A673 (cell line): ENCODE data around the gene GALNT7. TPM values are rescaled to one million over a fixed set of nuclear protein-coding genes. Genes with fewer than 3 reads are reported as not detected.

Source experiments
- BruUV-seq: library from RNA; stranded (reverse); fragments of 400-500 nt; replicated peaks from 2 replicates; lab custom pipeline; 2021; lab: Mats Ljungman, UMichigan
- CTCF ChIA-PET: fragments of 300-600 bp; sonication (Branson Sonifier 250); formaldehyde crosslinking; loops from one replicate; lab custom pipeline; 2022; ENCODE audit warnings: antibody characterized with exemption; lab: Charles Lee
- POLR2A ChIA-PET: fragments of 300-600 bp; sonication (Branson Sonifier 250); formaldehyde crosslinking; loops from one replicate; lab custom pipeline; 2022; ENCODE audit warnings: antibody characterized with exemption; ENCODE audit not compliant: low non-redundant PET; lab: Charles Lee
- DNase-seq: peaks from one replicate; pipeline ENCODE4 v3.0.0-alpha.2; 2015; ENCODE audit warnings: low spot score
- H3K27ac ChIP-seq: fragments of 200-600 bp; sonication (generic); 2 replicates; pipeline ENCODE4 v1.5.1; 2016; ENCODE audit warnings: mixed run types, low read depth, mild to moderate bottlenecking, mixed read lengths, antibody characterized with exemption, low read length; ENCODE audit not compliant: poor library complexity, severe bottlenecking
- H3K27me3 ChIP-seq: fragments of 200-600 bp; sonication (generic); replicated peaks from 2 replicates; pipeline ENCODE4 v1.6.1; 2017; ENCODE audit warnings: mixed run types, low read depth, mild to moderate bottlenecking, mixed read lengths, antibody characterized with exemption, low read length; ENCODE audit not compliant: insufficient read depth, poor library complexity
- H3K36me3 ChIP-seq: fragments of 200-600 bp; sonication (generic); 2 replicates; pipeline ENCODE4 v1.6.1; 2016; ENCODE audit warnings: mixed run types, mild to moderate bottlenecking, mixed read lengths, antibody characterized with exemption, low read length; ENCODE audit not compliant: insufficient read depth, poor library complexity, severe bottlenecking
- H3K4me1 ChIP-seq: fragments of 200-600 bp; sonication (generic); 2 replicates; pipeline ENCODE4 v1.6.1; 2017; ENCODE audit warnings: mixed run types, mild to moderate bottlenecking, mixed read lengths, antibody characterized with exemption, low read length; ENCODE audit not compliant: insufficient read depth, poor library complexity, severe bottlenecking
- H3K4me3 ChIP-seq: fragments of 200-600 bp; sonication (generic); 2 replicates; pipeline ENCODE4 v1.5.1; 2016; ENCODE audit warnings: low read depth, mixed run types, mild to moderate bottlenecking, mixed read lengths, low read length; ENCODE audit not compliant: poor library complexity, severe bottlenecking
- H3K9me3 ChIP-seq: fragments of 200-600 bp; sonication (generic); 2 replicates; pipeline ENCODE4 v1.6.1; 2016; ENCODE audit warnings: mixed run types, low read depth, mild to moderate bottlenecking, mixed read lengths, antibody characterized with exemption, low read length; ENCODE audit not compliant: poor library complexity, severe bottlenecking
- CTCF ChIP-seq: fragments of 300-800, 200-600 bp; sonication (generic); conservative IDR thresholded peaks from 2 replicates; pipeline ENCODE4 v1.5.1; 2017; ENCODE audit warnings: low read depth, mild to moderate bottlenecking, antibody characterized with exemption, low read length, moderate library complexity, mixed read lengths
- EZH2 ChIP-seq: fragments of 200-600 bp; sonication (generic); IDR thresholded peaks from 2 replicates; pipeline ENCODE4 v1.6.1; 2017; ENCODE audit warnings: borderline replicate concordance, low read depth, mild to moderate bottlenecking, mixed read lengths, antibody characterized with exemption, low read length; ENCODE audit not compliant: poor library complexity, severe bottlenecking
- intact Hi-C: fragments of 100-400 bp; cut with micrococcal nuclease; formaldehyde crosslinking; loops from one replicate; pipeline ENCODE4 v1.10.0; 2022; ENCODE audit not compliant: unreplicated experiment
- total RNA-seq: library from RNA; stranded (reverse); gene quantifications from 2 replicates; pipeline ENCODE4 v1.2.3, GENCODE V29; 2021

The GALNT7 gene
- total RNA-seq, 1 experiment from 2014 or later, result 89.7 TPM

GRCh38 chr4:173274744-173275143, 106.1 kb downstream of the GALNT7 start:
- H3K4me3 ChIP-seq, result no peak overlapping the region
- no peak overlapping the region for H3K27ac ChIP-seq
- intact Hi-C loops, result no loop called here
- peaks cover 40% of the 10 kb centered on the region for H3K4me1 ChIP-seq
- TF ChIP-seq CTCF (no peak), EZH2 (no peak)
- no peaks in the 10 kb centered on the region for H3K27me3 ChIP-seq
- DNase-seq, result no peak
- POLR2A ChIA-PET, result no interaction called here
- CTCF ChIA-PET, result interaction anchor here (2.0 kb wide), 1 partner anchor 26 kb away, joined by 5 read pairs; no protein-coding TSS in a partner anchor
- H3K9me3 ChIP-seq, result peaks cover 16% of the 10 kb centered on the region
- no TSS peak for BruUV-seq
- H3K36me3 ChIP-seq, result peaks cover 7% of the 10 kb centered on the region

GRCh38 chr4:173275150-173275549, 106.5 kb downstream of the GALNT7 start:
- TF ChIP-seq CTCF, result no peak
- Histone ChIP-seq H3K36me3 (peaks cover 7% of the 10 kb centered on the region), H3K27ac (no peak overlapping the region), H3K4me1 (peaks cover 36% of the 10 kb centered on the region), H3K27me3 (no peaks in the 10 kb centered on the region), H3K9me3 (peaks cover 16% of the 10 kb centered on the region), H3K4me3 (no peak overlapping the region)
- intact Hi-C loops, result no loop called here
- POLR2A ChIA-PET, result no interaction called here
- CTCF ChIA-PET, result interaction anchor here (2.0 kb wide), 1 partner anchor 26 kb away, joined by 5 read pairs; no protein-coding TSS in a partner anchor
- no peak for DNase-seq
- BruUV-seq, result no TSS peak

- H3K27me3 ChIP-seq, result no peaks in the 10 kb centered on the region
- CTCF ChIA-PET, result interaction anchor here (0.6 to 1.5 kb wide), 2 partner anchors 25 to 140 kb away, joined by 3 to 5 read pairs; no protein-coding TSS in a partner anchor
- peaks cover 14% of the 10 kb centered on the region for H3K4me1 ChIP-seq
- peaks cover 7% of the 10 kb centered on the region for H3K36me3 ChIP-seq
- no peak overlapping the region for H3K27ac ChIP-seq
- TF ChIP-seq EZH2 (no peak), CTCF (no peak)
- H3K4me3 ChIP-seq, result no peak overlapping the region
- DNase-seq, result no peak
- no TSS peak for BruUV-seq
- intact Hi-C loops, result no loop called here
- POLR2A ChIA-PET, result no interaction called here
- H3K9me3 ChIP-seq, result peaks cover 16% of the 10 kb centered on the region
Observed at GRCh38 chr4:173277340-173277739, 108.7 kb downstream of the GALNT7 start.
